HepG2 (cell line): ENCODE measurements around the gene SLC25A38. TPM values are rescaled to one million over a fixed set of nuclear protein-coding genes. Genes with fewer than 3 reads are reported as not detected.

Experiments used
- ATAC-seq: fragments of 200-7000 bp; cut with Tn5 transposase; 3 replicates; pipeline ENCODE4 v1.9.1; 2020; ENCODE audit warnings: mild to moderate bottlenecking, moderate library complexity
- BruUV-seq: library from RNA; stranded (reverse); fragments of 400-500 nt; replicated peaks from 2 replicates; lab custom pipeline; 2021; lab: Mats Ljungman, UMichigan
- CTCF ChIA-PET: fragments of 300-600 bp; formaldehyde crosslinking; extraction: SDS; loops from one replicate; lab custom pipeline; 2021; ENCODE audit warnings: low total read pairs, inconsistent platforms, low intra/inter-chr PET ratio; lab: Yijun Ruan, JAX
- POLR2A ChIA-PET: fragments of 350-600 bp; sonication (Branson Sonifier 250); formaldehyde crosslinking; loops from one replicate; lab custom pipeline; 2020; ENCODE audit warnings: antibody characterized with exemption, inconsistent platforms; lab: Yijun Ruan, JAX
- DNase-seq: peaks from one replicate; pipeline ENCODE4 v3.0.0-alpha.2; 2015; ENCODE audit warnings: low spot score
- FAIRE-seq: peaks from 3 replicates; lab custom pipeline; 2011; peaks lifted over from hg19 to GRCh38; lab: Jason Lieb, UNC
- H2AFZ ChIP-seq: one replicate; pipeline ENCODE4 v1.6.1; 2011; ENCODE audit warnings: low read length, inconsistent platforms
- H3K27ac ChIP-seq: fragments of 300-600 bp; 3 replicates; pipeline ENCODE4 v1.8.0; 2011; ENCODE audit warnings: mixed run types, mild to moderate bottlenecking, mixed read lengths, low read length, inconsistent platforms; ENCODE audit not compliant: insufficient read depth; ENCODE audit errors: extremely low read length
- H3K27me3 ChIP-seq, 2 experiments: fragments of 200-600 bp in 1 of 2; 2 replicates in 1 of 2; 3 replicates in 1 of 2; pipeline versions ENCODE4 v1.6.0 to v1.8.0; 2011; ENCODE audit warnings: low read length in 2 of 2, mild to moderate bottlenecking in 2 of 2, moderate library complexity in 2 of 2, inconsistent platforms in 1 of 2; ENCODE audit not compliant: insufficient read depth in 2 of 2, control insufficient read depth in 1 of 2
- H3K36me3 ChIP-seq, 2 experiments: fragments of 200-600 bp in 1 of 2; replicated peaks in 1 of 2; 2 replicates in 1 of 2; 3 replicates in 1 of 2; pipeline versions ENCODE4 v1.5.1 to v1.8.0; 2011; ENCODE audit warnings: low read length in 2 of 2, inconsistent platforms in 1 of 2; ENCODE audit not compliant: insufficient read depth in 2 of 2, control insufficient read depth in 1 of 2
- H3K4me1 ChIP-seq: 2 replicates; pipeline ENCODE4 v1.5.1; 2012; ENCODE audit warnings: low read length, inconsistent platforms; ENCODE audit not compliant: insufficient read depth
- H3K4me2 ChIP-seq: 2 replicates; pipeline ENCODE4 v1.6.0; 2011; ENCODE audit warnings: low read depth, low read length, inconsistent platforms
- H3K4me3 ChIP-seq, 3 experiments: fragments of 200-600 bp in 1 of 3; sonication (generic), shearing (Covaris generic) in 1 of 3; replicated peaks in 1 of 3; 2 replicates each; pipeline ENCODE4 v1.5.1; 2011 to 2016; ENCODE audit warnings: low read length in 3 of 3, inconsistent platforms in 2 of 3, low read depth in 2 of 3, mild to moderate bottlenecking in 2 of 3, control low read depth in 1 of 3, mixed read lengths in 1 of 3; ENCODE audit not compliant: insufficient read depth in 1 of 3
- H3K79me2 ChIP-seq: one replicate; pipeline ENCODE4 v1.6.1; 2011; ENCODE audit warnings: low read length, inconsistent platforms; ENCODE audit not compliant: insufficient read depth
- H3K9ac ChIP-seq: 2 replicates; pipeline ENCODE4 v1.6.0; 2011; ENCODE audit warnings: mild to moderate bottlenecking, low read depth, low read length, inconsistent platforms; ENCODE audit not compliant: insufficient read depth
- H3K9me3 ChIP-seq: 2 replicates; pipeline ENCODE4 v1.5.1; 2012; ENCODE audit warnings: mild to moderate bottlenecking, low read length
- H4K20me1 ChIP-seq: 2 replicates; pipeline ENCODE4 v1.6.0; 2011; ENCODE audit warnings: inconsistent platforms, mild to moderate bottlenecking, low read length, moderate library complexity; ENCODE audit not compliant: insufficient read depth
- MEIS1 ChIP-seq: sonication (generic); formaldehyde crosslinking; IDR thresholded peaks from 2 replicates; pipeline ENCODE4 v1.9.0; 2021; ENCODE audit warnings: mild to moderate bottlenecking, missing genetic modification reagents, moderate library complexity, borderline replicate concordance
- MXI1 ChIP-seq: IDR thresholded peaks from 3 replicates; pipeline ENCODE4 v1.6.1; 2012; ENCODE audit warnings: low read depth, low read length, inconsistent platforms, borderline replicate concordance
- NKX3-1 ChIP-seq: sonication (generic); formaldehyde crosslinking; IDR thresholded peaks from 2 replicates; pipeline ENCODE4 v1.5.0; 2020; ENCODE audit warnings: missing genetic modification reagents
- SIN3A ChIP-seq: IDR thresholded peaks from 2 replicates; pipeline ENCODE4 v1.6.1; 2011; ENCODE audit warnings: low read depth, mild to moderate bottlenecking, control low read depth, low read length, borderline replicate concordance
- ZIK1 ChIP-seq: sonication (generic); formaldehyde crosslinking; IDR thresholded peaks from 2 replicates; pipeline ENCODE4 v1.5.0; 2020; ENCODE audit warnings: mild to moderate bottlenecking, low read depth, missing genetic modification reagents, borderline replicate concordance
- ZNF260 ChIP-seq: sonication (generic); formaldehyde crosslinking; IDR thresholded peaks from 2 replicates; pipeline ENCODE4 v1.4.0; 2020; ENCODE audit warnings: missing genetic modification reagents, low read depth, mild to moderate bottlenecking, borderline replicate concordance
- ZNF563 ChIP-seq: sonication (generic); formaldehyde crosslinking; IDR thresholded peaks from 2 replicates; pipeline ENCODE4 v1.8.0; 2022; ENCODE audit warnings: mild to moderate bottlenecking, moderate library complexity, missing genetic modification reagents
- ZSCAN12 ChIP-seq: sonication (generic); formaldehyde crosslinking; IDR thresholded peaks from 2 replicates; pipeline ENCODE4 v1.9.0; 2021; ENCODE audit warnings: mild to moderate bottlenecking, missing genetic modification reagents
- WGBS: methylation state at CpG from one replicate; pipeline ENCODE4 v1.1.6; 2017; ENCODE audit warnings: low lambda C conversion rate; 5-methylcytosine and 5-hydroxymethylcytosine counted together
- in situ Hi-C: cut with HindIII; loops from 2 replicates; pipeline ENCODE4 v1.10.0; 2017; ENCODE audit warnings: low pct_unique_long_range_greater_than_20kb; ENCODE audit not compliant: extremely low pct_ligation_motif_present
- intact Hi-C: fragments of 100-400 bp; cut with micrococcal nuclease; formaldehyde crosslinking; loops from one replicate; pipeline ENCODE4 v1.10.0; 2022; ENCODE audit not compliant: unreplicated experiment
- polyA plus RNA-seq, 8 experiments: library from polyadenylated mRNA; depleted of rRNA in 3 of 8; stranded (reverse) in 7 of 8; unstranded in 1 of 8; fragments of >200 nt; fragmentation: Illumina TruSeq in 4 of 8; extraction: Trizol in 4 of 8; gene quantifications; 2 replicates each; pipeline versions ENCODE4 v1.2.1 to v1.2.3, GENCODE V29; 2011 to 2016; ENCODE audit warnings: low read depth in 4 of 8, missing spikeins in 1 of 8, mixed read lengths in 1 of 8; ENCODE audit not compliant: insufficient read depth in 1 of 8
- total RNA-seq, 5 experiments: library from RNA; depleted of rRNA; stranded (reverse); fragments of >200 nt; fragmentation: Illumina TruSeq; extraction: Trizol; gene quantifications; 2 replicates each; pipeline ENCODE4 v1.2.3, GENCODE V29; 2016; ENCODE audit warnings: low read depth in 1 of 5
- TF ChIP-seq, protein P1 (sequence below): sonication (generic); formaldehyde crosslinking; IDR thresholded peaks from 2 replicates; pipeline ENCODE4 v1.4.0; 2020; ENCODE audit warnings: missing genetic modification reagents; ENCODE audit errors: not compliant biosample characterization
- TF ChIP-seq, protein P2 (sequence below): sonication (generic); formaldehyde crosslinking; IDR thresholded peaks from 2 replicates; pipeline ENCODE4 v1.4.0; 2020; ENCODE audit warnings: mild to moderate bottlenecking, missing genetic modification reagents

SLC25A38 gene
- total and polyA plus RNA-seq, 2 of the 13 experiments (the other 11 are each of a cell fraction or from before 2014, with no cell fraction given), result 32.5 to 35.4 TPM

DNA sequence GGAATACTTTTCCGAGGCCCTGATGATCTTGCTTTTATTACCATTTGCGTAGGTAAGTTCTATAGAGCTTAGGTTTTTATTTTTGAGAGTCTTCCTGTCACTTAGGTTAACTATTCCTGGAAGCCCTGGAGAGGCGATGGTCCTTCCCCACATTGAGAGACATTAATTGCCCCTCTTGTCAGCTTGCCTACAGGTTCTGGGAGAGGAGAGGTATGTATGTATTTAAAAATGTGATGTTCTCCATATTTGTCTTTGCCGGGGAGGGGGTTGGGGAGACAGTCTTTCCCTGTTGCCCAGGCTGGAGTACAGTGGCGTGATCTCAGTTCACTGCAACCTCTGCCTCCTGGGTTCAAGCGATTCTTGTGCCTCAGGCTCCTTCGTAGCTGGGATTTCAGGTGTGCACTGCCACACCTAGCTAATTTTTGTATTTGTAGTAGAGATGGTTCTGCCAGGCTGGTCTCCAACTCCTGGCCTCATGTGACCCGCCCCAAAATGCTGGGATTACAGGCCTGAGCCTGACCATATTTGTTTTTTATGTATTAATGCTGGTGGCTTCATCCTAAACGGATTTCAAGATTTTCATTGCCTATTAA, 29.6 kb downstream of the SLC25A38 start:
- Histone ChIP-seq H3K4me3 (no peak overlapping the region), H3K4me1 (peaks cover 34% of the 10 kb centered on the region), H4K20me1 (peaks cover 34% of the 10 kb centered on the region), H3K27me3 (no peaks in the 10 kb centered on the region), H3K4me2 (no peak overlapping the region), H3K9me3 (no peaks in the 10 kb centered on the region), H3K9ac (no peak overlapping the region), H3K27ac (no peak overlapping the region), H3K36me3 (peaks cover 12 to 61% of the 10 kb centered on the region in 2 experiments), H2AFZ (no peak overlapping the region), H3K79me2 (peaks cover 24% of the 10 kb centered on the region)
- ATAC-seq (no peak), DNase-seq (no peak), FAIRE-seq (no peak)
- ChIA-PET POLR2A (no interaction called here), CTCF (no interaction called here)
- 96% methylated on average over 9 of the region's 9 CpGs for WGBS
- TF ChIP-seq ZNF260, result no peak
- no peak for TF ChIP-seq NKX3-1 (CRISPR knock-in tag)
- TF ChIP-seq, protein P1, sequence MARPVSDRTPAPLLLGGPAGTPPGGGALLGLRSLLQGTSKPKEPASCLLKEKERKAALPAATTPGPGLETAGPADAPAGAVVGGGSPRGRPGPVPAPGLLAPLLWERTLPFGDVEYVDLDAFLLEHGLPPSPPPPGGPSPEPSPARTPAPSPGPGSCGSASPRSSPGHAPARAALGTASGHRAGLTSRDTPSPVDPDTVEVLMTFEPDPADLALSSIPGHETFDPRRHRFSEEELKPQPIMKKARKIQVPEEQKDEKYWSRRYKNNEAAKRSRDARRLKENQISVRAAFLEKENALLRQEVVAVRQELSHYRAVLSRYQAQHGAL (CRISPR knock-in tag), result no peak
- no peak for TF ChIP-seq MEIS1 (CRISPR knock-in tag)
- TF ChIP-seq ZNF563 (CRISPR knock-in tag), result no peak
- TF ChIP-seq, protein P2, sequence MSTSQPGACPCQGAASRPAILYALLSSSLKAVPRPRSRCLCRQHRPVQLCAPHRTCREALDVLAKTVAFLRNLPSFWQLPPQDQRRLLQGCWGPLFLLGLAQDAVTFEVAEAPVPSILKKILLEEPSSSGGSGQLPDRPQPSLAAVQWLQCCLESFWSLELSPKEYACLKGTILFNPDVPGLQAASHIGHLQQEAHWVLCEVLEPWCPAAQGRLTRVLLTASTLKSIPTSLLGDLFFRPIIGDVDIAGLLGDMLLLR (CRISPR knock-in tag), result no peak
- no peak for TF ChIP-seq MXI1
- no peak for TF ChIP-seq ZIK1
- TF ChIP-seq ZSCAN12 (CRISPR knock-in tag), result no peak
- TF ChIP-seq SIN3A, result no peak
- BruUV-seq, result no TSS peak
- in situ Hi-C loops (no loop called here), intact Hi-C loops (no loop called here)
